ENCODE data around the gene PRR35.

- TF ChIP-seq CTCF (IDR thresholded peaks at IDR 0.05; ENCODE audit: low read depth, low read length, missing input control) (no peak), RAD21 (IDR thresholded peaks at IDR 0.05) (no peak), NR2F2 (IDR thresholded peaks at IDR 0.05) (no peak), SP1 (IDR thresholded peaks at IDR 0.05) (no peak), TAF1 (conservative IDR thresholded peaks at IDR 0.05) (no peak), REST (IDR thresholded peaks at IDR 0.05) (no peak), HNF4G (IDR thresholded peaks at IDR 0.05) (no peak), FOXA1 (IDR thresholded peaks at IDR 0.05) (no peak)
These were observed 5.9 kb upstream of the PRR35 start for GRCh38 chr16:554297-554621.
